Measurements from ENCODE around the gene RABGAP1. TPM values are rescaled to one million over a fixed set of nuclear protein-coding genes. Genes with fewer than 3 reads are reported as not detected.

The RABGAP1 gene
- total RNA-seq, 1 donor from 2014 or later, result 62.0 TPM

DNA sequence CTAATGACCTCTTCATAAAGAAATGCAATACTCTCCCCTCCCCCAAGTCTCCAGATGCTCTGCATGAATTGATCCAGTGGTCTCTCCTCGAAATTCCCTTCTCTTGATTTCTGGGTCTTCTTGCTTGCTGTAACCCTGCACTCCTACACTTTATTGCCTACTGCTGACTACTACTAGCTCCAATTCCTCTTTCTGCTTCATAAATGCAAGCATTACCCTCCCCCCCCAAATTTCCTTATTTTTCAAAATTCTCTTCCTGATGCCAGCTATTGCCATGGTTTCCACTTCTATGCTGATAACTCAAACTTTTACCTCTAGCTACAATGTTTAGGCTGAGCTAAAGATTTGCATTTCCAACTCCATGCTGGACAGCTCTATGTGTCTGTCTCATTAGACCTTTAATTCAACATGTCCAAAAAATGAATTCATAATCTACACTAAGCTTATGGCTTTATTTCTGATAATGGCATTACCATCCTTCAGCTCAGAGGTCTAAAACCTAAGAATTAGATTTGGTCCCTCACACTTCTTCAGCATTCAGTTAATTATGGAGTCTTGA, 10.9 kb upstream of the RABGAP1 start:
- no peaks in the 10 kb centered on the region for H3K36me3 ChIP-seq
- H3K9me3 ChIP-seq, result no peaks in the 10 kb centered on the region
- DNase-seq (no peak), ATAC-seq (no peak)
- H3K27ac ChIP-seq, result no peak overlapping the region
- H3K4me1 ChIP-seq, result peaks cover 34% of the 10 kb centered on the region
- intact Hi-C loops (cut with DNase I), result no loop called here
- TF ChIP-seq, protein P1, sequence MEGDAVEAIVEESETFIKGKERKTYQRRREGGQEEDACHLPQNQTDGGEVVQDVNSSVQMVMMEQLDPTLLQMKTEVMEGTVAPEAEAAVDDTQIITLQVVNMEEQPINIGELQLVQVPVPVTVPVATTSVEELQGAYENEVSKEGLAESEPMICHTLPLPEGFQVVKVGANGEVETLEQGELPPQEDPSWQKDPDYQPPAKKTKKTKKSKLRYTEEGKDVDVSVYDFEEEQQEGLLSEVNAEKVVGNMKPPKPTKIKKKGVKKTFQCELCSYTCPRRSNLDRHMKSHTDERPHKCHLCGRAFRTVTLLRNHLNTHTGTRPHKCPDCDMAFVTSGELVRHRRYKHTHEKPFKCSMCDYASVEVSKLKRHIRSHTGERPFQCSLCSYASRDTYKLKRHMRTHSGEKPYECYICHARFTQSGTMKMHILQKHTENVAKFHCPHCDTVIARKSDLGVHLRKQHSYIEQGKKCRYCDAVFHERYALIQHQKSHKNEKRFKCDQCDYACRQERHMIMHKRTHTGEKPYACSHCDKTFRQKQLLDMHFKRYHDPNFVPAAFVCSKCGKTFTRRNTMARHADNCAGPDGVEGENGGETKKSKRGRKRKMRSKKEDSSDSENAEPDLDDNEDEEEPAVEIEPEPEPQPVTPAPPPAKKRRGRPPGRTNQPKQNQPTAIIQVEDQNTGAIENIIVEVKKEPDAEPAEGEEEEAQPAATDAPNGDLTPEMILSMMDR (IDR thresholded peaks at IDR 0.05), result no peak
- H3K27me3 ChIP-seq (ENCODE audit: low read depth), result no peaks in the 10 kb centered on the region
- H3K4me3 ChIP-seq, result no peak overlapping the region

DNA sequence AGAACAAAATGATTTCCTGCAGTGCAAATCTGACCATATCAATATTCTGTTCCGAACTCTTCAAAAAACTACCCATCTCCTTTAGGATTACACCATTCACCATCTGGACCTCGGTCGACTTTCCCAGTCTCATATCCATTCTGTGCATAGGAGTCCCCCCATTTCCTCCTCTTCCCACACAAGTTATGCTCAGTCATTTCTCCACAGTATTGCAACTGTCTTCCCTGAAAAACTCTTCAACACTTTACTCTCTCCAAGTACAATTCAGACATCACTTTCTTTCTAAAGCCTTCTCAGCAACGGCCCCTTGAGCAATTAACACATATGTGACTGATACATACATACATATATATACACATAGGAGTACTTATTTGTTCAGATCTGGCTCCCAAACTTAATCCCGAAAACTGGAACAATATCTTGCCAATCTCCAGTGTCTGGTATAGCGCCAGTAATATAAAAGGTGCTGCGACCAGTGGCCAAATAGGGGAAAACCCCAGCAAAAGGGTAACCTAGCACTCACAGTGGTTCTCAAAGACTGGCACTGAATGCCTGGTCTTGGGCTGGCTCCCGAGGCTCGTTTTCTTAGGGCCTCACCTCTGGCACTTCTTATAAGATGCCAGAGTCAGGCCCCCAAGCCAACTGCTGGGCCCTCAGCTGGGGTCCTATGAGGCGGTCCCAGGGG, 10.1 kb upstream of the RABGAP1 start:
- no peak for ATAC-seq
- no peaks in the 10 kb centered on the region for H3K27me3 ChIP-seq (ENCODE audit: low read depth)
- H3K9me3 ChIP-seq, result no peaks in the 10 kb centered on the region
- H3K4me3 ChIP-seq, result peak overlapping the region; percentile 84
- peak overlapping the region; percentile 86 for H3K27ac ChIP-seq
- no peaks in the 10 kb centered on the region for H3K36me3 ChIP-seq
- peaks cover 34% of the 10 kb centered on the region for H3K4me1 ChIP-seq
- intact Hi-C loops (cut with DNase I), result no loop called here
- DNase-seq, result no peak
- TF ChIP-seq, protein P1 (IDR thresholded peaks at IDR 0.05), result no peak

DNA sequence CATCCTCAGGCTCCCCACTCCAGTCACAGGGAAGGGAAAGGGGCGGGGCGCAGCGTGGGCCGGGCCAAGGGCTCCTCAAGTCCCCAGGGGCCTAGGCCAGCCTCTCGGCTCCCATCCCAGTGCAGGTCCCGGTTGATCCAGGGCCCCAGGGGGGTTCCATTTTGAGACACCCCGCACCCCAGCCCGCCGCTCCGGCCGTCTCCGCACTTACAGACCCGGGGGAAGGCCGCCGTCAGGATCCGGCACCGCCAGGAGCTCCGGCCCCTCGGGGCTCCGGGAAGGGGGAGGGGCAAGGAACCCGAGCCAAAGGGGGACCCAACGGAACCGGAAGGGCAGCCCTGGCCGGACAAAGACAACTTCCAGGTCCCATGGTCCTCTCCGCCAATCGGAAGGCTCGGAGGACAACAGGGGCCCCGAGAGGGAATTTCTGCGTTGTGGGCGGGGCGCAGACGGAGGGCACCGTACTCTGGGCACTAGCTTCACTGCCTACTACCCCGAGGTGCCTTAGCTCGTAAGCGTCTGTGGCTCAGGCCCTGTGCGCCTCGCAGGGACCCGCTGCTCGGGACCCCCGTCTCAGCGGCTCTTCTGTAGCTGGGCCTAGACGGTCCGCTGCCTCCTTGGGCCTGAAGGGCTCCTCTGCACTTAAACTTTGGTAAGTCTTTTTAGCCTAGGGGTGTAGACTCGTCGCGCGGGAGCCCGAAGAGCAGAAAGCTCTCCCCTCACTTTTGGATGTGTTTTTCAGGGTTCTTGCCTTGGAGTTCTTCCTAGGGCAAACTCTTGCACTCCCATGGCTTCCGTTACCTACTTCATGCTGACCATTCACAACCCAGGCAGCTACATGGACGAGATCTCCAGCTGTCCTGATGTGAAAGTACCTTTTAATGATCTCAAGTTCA, 9.3 kb upstream of the RABGAP1 start, which contains the start of gene ZBTB26:
ZBTB26 (minus strand) TSS at position 287 of the 896 bp plus-strand sequence. CDS start 11,578 bp downstream, outside the sequence.
- H3K4me1 ChIP-seq, result peaks cover 34% of the 10 kb centered on the region
- H3K9me3 ChIP-seq, result no peaks in the 10 kb centered on the region
- ATAC-seq (peak; percentile 100), DNase-seq (peak; percentile 97)
- H3K27me3 ChIP-seq (ENCODE audit: low read depth), result no peaks in the 10 kb centered on the region
- peak within 1 kb of the TSS; percentile 86 for H3K27ac ChIP-seq
- TF ChIP-seq, protein P1 (IDR thresholded peaks at IDR 0.05), result no peak
- H3K4me3 ChIP-seq, result peak within 1 kb of the TSS; percentile 84
- intact Hi-C loops (cut with DNase I), result no loop called here
- H3K36me3 ChIP-seq, result peaks cover 5% of the 10 kb centered on the region

DNA sequence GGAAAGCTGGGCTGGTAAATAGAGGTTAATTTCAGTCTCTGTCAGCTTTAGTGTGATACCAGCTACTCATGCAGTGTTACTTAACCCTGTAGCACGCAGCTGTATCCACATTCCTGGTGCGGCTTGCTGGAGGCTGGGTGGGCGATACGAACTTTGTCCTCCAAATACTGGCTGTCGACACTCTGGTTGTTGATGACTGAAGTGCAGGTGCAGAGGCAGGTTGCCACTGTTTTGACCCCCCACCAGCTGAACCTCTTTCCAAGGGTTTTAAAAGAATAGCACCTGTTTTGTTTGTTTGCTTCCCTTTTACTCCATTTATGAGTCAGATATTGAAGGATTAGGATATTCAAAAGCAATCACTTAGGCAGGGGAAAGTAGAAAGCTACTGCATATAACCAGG, 4.4 kb upstream of the RABGAP1 start:
- Histone ChIP-seq H3K9me3 (no peaks in the 10 kb centered on the region), H3K4me1 (peaks cover 28% of the 10 kb centered on the region), H3K36me3 (peaks cover 24% of the 10 kb centered on the region), H3K27me3 (ENCODE audit: low read depth) (no peaks in the 10 kb centered on the region), H3K4me3 (no peak overlapping the region), H3K27ac (no peak overlapping the region)
- ATAC-seq (no peak), DNase-seq (no peak)
- TF ChIP-seq, protein P1 (IDR thresholded peaks at IDR 0.05), result no peak
- intact Hi-C loops (cut with DNase I), result no loop called here

DNA sequence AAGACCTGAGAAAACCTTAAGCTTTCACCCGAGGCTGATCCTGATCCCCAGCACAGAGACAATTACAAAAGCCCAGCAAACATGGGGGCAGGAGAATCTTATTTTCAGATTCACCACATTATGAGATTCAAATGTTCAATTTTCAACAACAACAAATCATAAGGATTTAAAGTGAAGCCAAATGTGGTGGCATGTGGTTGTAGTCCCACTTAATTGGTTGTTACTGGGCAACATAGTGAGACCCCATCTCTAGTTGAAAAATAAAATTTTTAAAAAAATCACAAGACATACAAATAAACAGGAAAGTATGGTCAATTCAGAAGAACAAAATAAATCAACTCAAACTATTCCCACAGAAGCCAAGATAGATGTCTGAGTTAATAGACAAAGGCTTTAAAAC, 3.9 kb upstream of the RABGAP1 start:
- Histone ChIP-seq H3K27me3 (ENCODE audit: low read depth) (no peaks in the 10 kb centered on the region), H3K36me3 (peaks cover 24% of the 10 kb centered on the region), H3K4me3 (no peak overlapping the region), H3K27ac (no peak overlapping the region), H3K9me3 (no peaks in the 10 kb centered on the region), H3K4me1 (peaks cover 32% of the 10 kb centered on the region)
- TF ChIP-seq, protein P1 (IDR thresholded peaks at IDR 0.05), result no peak
- DNase-seq (no peak), ATAC-seq (no peak)
- intact Hi-C loops (cut with DNase I), result no loop called here
